PC-3 (cell line): ENCODE results near the gene IGSF3.
"Not testable (repeated sequence)": the region's sequence is repeated elsewhere in the genome, so short reads cannot be mapped to it uniquely, and the experiment has no call there.

Source experiments
- CTCF ChIP-seq: fragments of 300-600 bp; sonication (generic); conservative IDR thresholded peaks from 2 replicates; pipeline ENCODE4 v1.5.1; 2017; ENCODE audit warnings: antibody characterized with exemption, low read depth, mild to moderate bottlenecking, low read length
- EZH2 ChIP-seq: fragments of 300-600 bp; sonication (generic); IDR thresholded peaks from one replicate; pipeline ENCODE4 v1.6.1; 2017; ENCODE audit warnings: antibody characterized with exemption, mild to moderate bottlenecking, low read length; ENCODE audit not compliant: unreplicated experiment
- EZH2phosphoT487 ChIP-seq: fragments of 300-600 bp; sonication (generic); IDR thresholded peaks from 2 replicates; pipeline ENCODE4 v1.6.1; 2018; ENCODE audit warnings: mild to moderate bottlenecking, antibody characterized with exemption, low read length, borderline replicate concordance

- not testable (repeated sequence) for TF ChIP-seq CTCF, EZH2, EZH2phosphoT487
Measured at GRCh38 chr1:116591951-116592605, 75.5 kb downstream of the IGSF3 start.
